HG03457 (cell line): Measurements from ENCODE around the gene NSD1.

Experiments
- ATAC-seq: cut with Tn5 transposase; IDR thresholded peaks from one replicate; pipeline ENCODE4 v1.9.1; 2021; ENCODE audit warnings: moderate number of reproducible peaks; ENCODE audit not compliant: unreplicated experiment

NSD1 gene

GRCh38 chr5:177346820-177347219 lies 213.2 kb downstream of the NSD1 start:
- no peak for ATAC-seq

DNA sequence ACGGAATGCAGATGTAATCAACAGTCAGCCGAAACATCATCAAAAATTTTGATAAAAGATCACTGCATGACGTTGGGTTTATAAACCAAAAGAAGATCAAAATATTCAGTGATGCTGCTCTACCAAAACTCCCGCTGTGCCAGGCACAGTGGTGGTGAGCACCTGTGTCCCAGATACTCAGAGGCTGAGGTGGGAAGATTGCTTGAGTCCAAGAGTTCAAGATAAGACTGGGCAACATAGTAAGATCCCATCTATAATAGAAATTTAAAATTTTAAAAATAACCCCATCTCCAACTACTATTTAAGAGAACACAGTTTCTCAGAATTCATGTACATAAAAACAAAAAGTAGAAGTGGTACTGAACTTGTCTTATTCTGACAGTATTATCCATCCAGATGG lies 214.1 kb downstream of the NSD1 start:
- ATAC-seq, result no peak

DNA sequence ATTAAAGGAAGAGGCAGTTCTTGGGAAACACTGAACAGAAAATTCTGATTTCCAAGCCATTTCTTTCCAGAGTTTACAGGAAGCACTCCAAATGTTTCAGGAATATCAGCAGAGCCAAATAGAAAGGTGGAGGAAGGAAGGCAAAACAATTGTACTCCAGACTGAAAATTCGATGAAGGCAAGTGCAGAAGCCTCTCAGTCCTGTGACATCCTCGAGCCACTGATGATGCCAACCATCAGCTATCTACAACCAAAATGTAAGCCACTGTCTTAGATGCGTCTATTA lies 215.7 kb downstream of the NSD1 start:
- no peak for ATAC-seq

DNA sequence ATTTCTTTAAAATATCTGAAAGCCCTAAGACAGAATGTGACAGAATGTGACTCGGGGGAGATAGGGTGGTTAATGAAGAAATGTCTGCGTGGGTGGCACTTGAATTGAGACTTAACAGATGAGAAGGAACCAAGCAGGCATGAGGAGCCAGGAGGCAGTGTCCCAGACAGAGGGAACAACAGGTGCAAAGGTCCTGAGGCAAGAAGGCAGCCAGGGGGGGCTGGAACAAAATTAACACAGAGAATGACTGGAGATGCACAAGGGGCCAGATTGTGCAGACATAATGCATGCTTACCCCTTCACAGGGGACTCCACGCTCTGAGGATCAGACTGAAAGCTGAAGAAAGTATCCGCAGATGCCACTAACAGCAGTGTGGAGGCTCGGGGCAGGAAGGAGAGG lies 216.2 kb downstream of the NSD1 start:
- ATAC-seq, result no peak
